C4-2B (cell line): ENCODE data around the gene SLC25A44.

ENCODE experiments used
- ZFX ChIP-seq: fragments of 450-650 bp; IDR thresholded peaks from 2 replicates; pipeline ENCODE4 v1.6.1; 2017
- TF ChIP-seq, protein P1 (sequence below): fragments of 450-650 bp; conservative IDR thresholded peaks from 2 replicates; pipeline ENCODE4 v1.5.1; 2017; ENCODE audit warnings: mild to moderate bottlenecking

GRCh38 chr1:156232201-156232894, 38.4 kb downstream of the SLC25A44 start:
- TF ChIP-seq, protein P1, sequence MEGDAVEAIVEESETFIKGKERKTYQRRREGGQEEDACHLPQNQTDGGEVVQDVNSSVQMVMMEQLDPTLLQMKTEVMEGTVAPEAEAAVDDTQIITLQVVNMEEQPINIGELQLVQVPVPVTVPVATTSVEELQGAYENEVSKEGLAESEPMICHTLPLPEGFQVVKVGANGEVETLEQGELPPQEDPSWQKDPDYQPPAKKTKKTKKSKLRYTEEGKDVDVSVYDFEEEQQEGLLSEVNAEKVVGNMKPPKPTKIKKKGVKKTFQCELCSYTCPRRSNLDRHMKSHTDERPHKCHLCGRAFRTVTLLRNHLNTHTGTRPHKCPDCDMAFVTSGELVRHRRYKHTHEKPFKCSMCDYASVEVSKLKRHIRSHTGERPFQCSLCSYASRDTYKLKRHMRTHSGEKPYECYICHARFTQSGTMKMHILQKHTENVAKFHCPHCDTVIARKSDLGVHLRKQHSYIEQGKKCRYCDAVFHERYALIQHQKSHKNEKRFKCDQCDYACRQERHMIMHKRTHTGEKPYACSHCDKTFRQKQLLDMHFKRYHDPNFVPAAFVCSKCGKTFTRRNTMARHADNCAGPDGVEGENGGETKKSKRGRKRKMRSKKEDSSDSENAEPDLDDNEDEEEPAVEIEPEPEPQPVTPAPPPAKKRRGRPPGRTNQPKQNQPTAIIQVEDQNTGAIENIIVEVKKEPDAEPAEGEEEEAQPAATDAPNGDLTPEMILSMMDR: no peak
- no peak for TF ChIP-seq ZFX
